Placental epithelial cell (primary cell): ENCODE results near the gene SEC14L5. TPM values are rescaled to one million over a fixed set of nuclear protein-coding genes. Genes with fewer than 3 reads are reported as not detected.

Source experiments
- total RNA-seq: library from RNA; depleted of rRNA; stranded (reverse); fragments of >200 nt; gene quantifications from 2 replicates; pipeline ENCODE4 v1.2.3, GENCODE V29; 2012

Gene SEC14L5
- total RNA-seq: under 0.01 and 0.11 TPM in 2 replicates

DNA sequence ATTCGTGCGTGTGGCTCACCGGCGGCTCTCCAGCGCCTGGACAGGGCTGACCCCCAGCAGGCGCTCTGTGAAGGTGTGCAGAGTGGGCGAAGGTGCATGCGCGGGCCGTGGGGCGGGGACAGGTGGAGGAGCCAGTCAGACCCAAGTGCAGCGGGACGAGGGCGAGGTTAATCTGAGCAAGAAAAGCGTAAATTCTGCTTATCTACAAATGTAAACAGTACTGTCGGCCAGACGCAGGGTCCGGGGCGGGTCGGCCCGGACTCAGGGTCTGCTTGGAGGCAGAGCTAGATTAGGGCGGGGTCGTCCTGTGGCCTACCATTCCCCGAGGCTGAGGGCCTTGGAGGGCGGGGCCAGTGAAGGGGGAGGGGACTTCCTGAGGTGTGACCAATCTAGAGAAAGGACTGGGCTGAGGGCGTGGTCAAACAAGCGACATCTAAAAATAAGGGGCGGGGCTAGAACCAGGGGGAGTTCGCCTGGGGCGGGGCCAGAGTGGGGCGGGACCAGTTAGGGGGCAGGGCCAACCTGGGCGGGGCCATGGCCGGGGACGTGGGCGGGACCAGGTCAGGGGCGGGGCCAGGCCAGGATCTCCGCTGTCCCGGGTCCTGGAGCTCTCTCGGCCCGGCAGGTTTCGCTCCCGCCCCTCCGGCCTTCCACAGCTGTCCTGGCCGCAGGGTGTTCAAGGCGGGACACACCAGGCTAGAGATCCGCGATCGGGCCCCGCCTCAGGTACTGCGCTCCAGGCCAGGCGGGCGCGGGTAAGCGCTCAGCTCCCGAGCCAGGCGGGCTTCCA is at the start of gene SEC14L5:
TSS of gene SEC14L5 (plus strand) at position 611 of the 790 bp plus-strand sequence. CDS start 994 bp downstream, outside the sequence.

DNA sequence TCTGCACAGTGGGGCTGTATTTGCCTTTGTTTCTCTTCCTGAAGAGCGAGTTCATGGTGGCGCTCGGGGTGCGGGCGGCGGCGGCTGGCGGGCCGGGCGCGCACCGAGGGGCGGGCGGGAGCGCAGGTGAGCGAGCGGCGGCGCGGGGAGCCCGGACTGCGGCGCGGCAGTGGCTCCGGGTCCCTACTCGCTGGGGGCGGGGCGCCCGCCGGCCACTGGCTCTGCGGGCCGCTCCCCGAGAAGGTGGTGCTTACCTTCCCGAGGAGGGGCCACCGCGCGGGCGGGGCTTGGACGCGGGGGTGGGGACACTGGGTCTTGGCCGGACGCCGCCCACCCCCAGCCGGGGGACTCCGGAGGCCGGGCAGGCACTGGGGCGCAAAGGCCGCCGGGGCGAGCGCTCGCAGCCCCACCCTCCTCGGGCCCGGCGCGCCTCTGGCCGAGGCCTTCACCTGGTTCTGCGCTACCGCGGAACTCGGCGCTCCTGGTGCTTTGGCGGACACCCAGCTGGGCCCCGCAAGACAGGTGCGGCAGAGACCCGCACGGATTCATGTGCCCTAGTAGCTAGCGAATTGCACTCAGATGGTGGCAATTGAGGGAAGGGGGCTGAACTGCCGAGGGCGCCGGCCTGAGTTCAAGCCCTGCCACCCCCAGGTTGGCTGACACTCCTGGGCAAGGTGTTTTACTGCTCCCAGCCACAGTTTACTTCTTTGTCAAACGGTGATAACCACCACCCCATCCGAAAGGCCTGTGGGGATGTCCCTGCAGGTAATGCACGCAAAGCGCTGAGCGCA is 20.9 kb upstream of the SEC14L5 start, which contains the start of gene PPL:
TSS of gene PPL (minus strand) at position 158 of the 791 bp plus-strand sequence. CDS start at position 55, 103 bp downstream.

DNA sequence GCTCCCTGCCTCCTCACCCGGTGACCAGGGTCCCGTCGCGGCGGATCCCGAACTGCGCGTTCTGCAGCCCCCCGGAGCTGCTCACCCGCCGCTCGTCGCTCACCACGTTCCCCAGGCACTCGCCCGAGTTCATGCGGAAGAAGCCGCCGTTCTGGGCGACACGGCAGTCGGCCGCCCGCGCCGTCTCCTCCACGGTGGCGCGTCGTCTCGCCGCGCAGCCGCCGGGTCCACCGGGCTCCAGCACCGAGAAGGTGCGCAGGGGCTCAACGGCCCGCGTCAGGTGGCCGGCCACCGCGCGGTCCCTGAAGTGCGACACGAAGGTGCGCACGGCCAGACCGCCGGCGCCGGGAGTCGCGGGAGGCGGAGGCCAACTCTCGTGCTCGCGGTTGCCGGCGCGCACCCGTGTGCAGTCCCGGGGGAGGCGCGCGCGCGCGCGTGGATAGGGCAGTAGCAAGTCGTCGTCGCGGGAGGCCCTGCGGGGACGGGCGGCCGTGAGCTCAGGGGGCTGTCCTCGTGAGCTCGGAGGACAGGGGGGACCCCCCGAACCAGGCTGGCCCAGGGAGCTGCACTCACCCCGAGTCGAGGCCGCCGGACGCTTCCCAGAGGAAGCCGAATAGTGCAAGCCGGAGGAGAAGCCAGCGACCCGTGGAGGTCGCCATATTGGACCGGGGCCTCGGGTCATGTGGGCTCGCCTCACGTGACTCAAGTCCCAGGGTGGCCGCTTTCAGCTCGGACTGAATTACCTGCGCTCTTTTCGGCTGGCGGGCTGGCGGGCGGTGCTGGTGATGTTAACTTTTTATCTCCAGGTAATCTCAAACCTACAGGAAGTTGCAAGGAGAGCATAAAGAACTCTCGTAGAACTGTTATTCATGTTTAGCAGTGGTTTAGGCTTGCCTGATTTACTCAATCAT is 75.4 kb downstream of the SEC14L5 start, which contains the start of gene NAGPA:
TSS of gene NAGPA (minus strand) at position 680 of the 911 bp plus-strand sequence. CDS start at position 659, 21 bp downstream.

DNA sequence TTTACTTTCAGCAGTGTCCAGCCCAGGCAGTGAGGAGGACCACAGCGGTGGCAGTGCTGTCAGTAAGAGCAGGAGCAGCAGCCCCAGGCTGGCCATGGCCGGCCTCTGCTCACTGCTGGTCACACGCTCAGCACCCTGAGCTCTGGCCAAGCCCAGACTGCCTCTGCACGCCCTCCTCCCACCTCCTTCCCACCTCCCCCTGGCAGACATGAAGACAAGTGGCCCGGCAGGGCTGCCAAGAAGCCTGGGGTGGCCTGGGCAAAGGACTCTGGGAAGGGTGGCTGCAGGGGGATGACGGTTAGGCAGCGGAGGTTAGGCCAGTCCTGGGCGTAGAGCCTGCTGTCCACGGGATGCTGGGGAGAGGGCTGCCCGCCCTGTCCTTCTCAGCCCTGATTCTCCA is 107.7 kb downstream of the SEC14L5 start, which contains the start of gene C16orf89:
TSS of gene C16orf89 (minus strand) at position 144 of the 400 bp plus-strand sequence. CDS start at position 96, 48 bp downstream.

Other genes starting within 250 kb of the SEC14L5 start
- 18.5 and 19.2 TPM in 2 replicates for gene ANKS3, start 224.1 kb upstream of the SEC14L5 start, total RNA-seq
- 0.39 and 0.54 TPM in 2 replicates for gene DNAAF8, start 223.8 kb upstream of the SEC14L5 start, total RNA-seq
- 15.3 and 17.8 TPM in 2 replicates for gene ZNF500, start 191.2 kb upstream of the SEC14L5 start, total RNA-seq
- gene SEPTIN12, start 170.0 kb upstream of the SEC14L5 start, total RNA-seq: not detected in 2 replicates
- not detected in 2 replicates for gene SMIM22, start 163.0 kb upstream of the SEC14L5 start, total RNA-seq
- gene ROGDI, start 155.7 kb upstream of the SEC14L5 start, total RNA-seq: 22.8 and 28.4 TPM in 2 replicates
- gene GLYR1, start 111.0 kb upstream of the SEC14L5 start, total RNA-seq: 35.7 and 45.7 TPM in 2 replicates
- gene UBN1, start 110.8 kb upstream of the SEC14L5 start, total RNA-seq: 32.8 and 46.7 TPM in 2 replicates
- gene PPL, start 21.2 kb upstream of the SEC14L5 start, total RNA-seq: 14.2 and 33.4 TPM in 2 replicates
- 13.7 and 19.5 TPM in 2 replicates for gene NAGPA, start 75.6 kb downstream of the SEC14L5 start, total RNA-seq
- gene C16orf89, start 107.6 kb downstream of the SEC14L5 start, total RNA-seq: not detected in 2 replicates
- gene ALG1, start 113.5 kb downstream of the SEC14L5 start, total RNA-seq: 20.8 and 48.2 TPM in 2 replicates
- gene EEF2KMT, start 139.5 kb downstream of the SEC14L5 start, total RNA-seq: 3.5 and 10.3 TPM in 2 replicates